Hepatocyte (in vitro differentiated cells): ENCODE data around the gene ZNF622. TPM values are rescaled to one million over a fixed set of nuclear protein-coding genes. Genes with fewer than 3 reads are reported as not detected.
A peak's percentile ranks its signal among the peaks of the same experiment; 100 is the strongest.

Experiments
- DNase-seq: peaks from one replicate; pipeline ENCODE4 v3.0.0-alpha.2; 2016; ENCODE audit warnings: low spot score
- H2AFZ ChIP-seq: fragments of 200-600 bp; sonication (generic); 2 replicates; pipeline ENCODE4 v1.6.0; 2016; ENCODE audit warnings: antibody characterized with exemption, mild to moderate bottlenecking
- H3K27ac ChIP-seq: fragments of 200-600 bp; sonication (generic); 2 replicates; pipeline ENCODE4 v1.5.1; 2016; ENCODE audit warnings: mild to moderate bottlenecking
- H3K27me3 ChIP-seq: fragments of 200-600 bp; sonication (generic); 2 replicates; pipeline ENCODE4 v1.6.1; 2016
- H3K36me3 ChIP-seq: fragments of 200-600 bp; sonication (generic); replicated peaks from 2 replicates; pipeline ENCODE4 v1.5.1; 2016; ENCODE audit warnings: low read depth; ENCODE audit not compliant: insufficient read depth
- H3K4me1 ChIP-seq: fragments of 200-600 bp; sonication (generic); 2 replicates; pipeline ENCODE4 v1.5.1; 2016; ENCODE audit warnings: mild to moderate bottlenecking, moderate library complexity; ENCODE audit not compliant: insufficient read depth
- H3K4me2 ChIP-seq: fragments of 200-600 bp; sonication (generic); 2 replicates; pipeline ENCODE4 v1.6.0; 2016
- H3K4me3 ChIP-seq: fragments of 200-600 bp; sonication (generic); 2 replicates; pipeline ENCODE4 v1.5.1; 2016; ENCODE audit warnings: mild to moderate bottlenecking
- H3K79me2 ChIP-seq: fragments of 200-600 bp; sonication (generic); 2 replicates; pipeline ENCODE4 v1.6.0; 2017; ENCODE audit warnings: mild to moderate bottlenecking
- H3K9me2 ChIP-seq: fragments of 200-600 bp; sonication (generic); replicated peaks from 2 replicates; pipeline ENCODE4 v1.6.0; 2017; ENCODE audit warnings: mild to moderate bottlenecking; ENCODE audit not compliant: insufficient read depth
- H3K9me3 ChIP-seq: fragments of 200-600 bp; sonication (generic); 2 replicates; pipeline ENCODE4 v1.5.1; 2016; ENCODE audit warnings: low read depth, mild to moderate bottlenecking
- H4K20me1 ChIP-seq: fragments of 200-600 bp; sonication (generic); 2 replicates; pipeline ENCODE4 v1.6.0; 2016; ENCODE audit warnings: mild to moderate bottlenecking; ENCODE audit not compliant: insufficient read depth, poor library complexity, severe bottlenecking
- CTCF ChIP-seq: fragments of 200-600 bp; sonication (generic); IDR thresholded peaks from 2 replicates; pipeline ENCODE4 v1.5.1; 2016; ENCODE audit warnings: antibody characterized with exemption, mild to moderate bottlenecking; ENCODE audit not compliant: poor library complexity
- EZH2 ChIP-seq: fragments of 200-600 bp; sonication (generic); IDR thresholded peaks from 2 replicates; pipeline ENCODE4 v1.6.1; 2016; ENCODE audit warnings: antibody characterized with exemption, mild to moderate bottlenecking, borderline replicate concordance
- EZH2phosphoT487 ChIP-seq: fragments of 200-600 bp; sonication (generic); IDR thresholded peaks from one replicate; pipeline ENCODE4 v1.6.1; 2018; ENCODE audit warnings: antibody characterized with exemption, mild to moderate bottlenecking, low read depth, moderate library complexity; ENCODE audit not compliant: unreplicated experiment, severe bottlenecking
- WGBS: methylation state at CpG from one replicate; pipeline ENCODE4 v1.1.6; 2016; ENCODE audit warnings: low lambda C conversion rate; ENCODE audit errors: missing lambda C conversion rate; 5-methylcytosine and 5-hydroxymethylcytosine counted together
- polyA plus RNA-seq: library from polyadenylated mRNA; unstranded; fragments of >200 nt; fragmentation: Nextera tagmentation; extraction: Ambion mirVana; gene quantifications from 2 replicates; pipeline ENCODE4 v1.2.1, GENCODE V29; 2016
- total RNA-seq: library from RNA; depleted of rRNA; stranded (reverse); fragments of >200 nt; gene quantifications from 2 replicates; pipeline ENCODE4 v1.2.3, GENCODE V29; 2014

Gene ZNF622
- total and polyA plus RNA-seq, 2 experiments from 2014 or later, result 44.6 to 49.5 TPM

- 82% methylated on average over 1 of the region's 1 CpG for WGBS
- Histone ChIP-seq H3K4me1 (peaks cover 8% of the 10 kb centered on the region), H3K36me3 (no peaks in the 10 kb centered on the region), H2AFZ (no peak overlapping the region), H3K4me2 (no peak overlapping the region), H3K27ac (no peak overlapping the region), H3K4me3 (no peak overlapping the region), H3K79me2 (peaks cover 56% of the 10 kb centered on the region), H4K20me1 (peaks cover 28% of the 10 kb centered on the region), H3K9me3 (no peaks in the 10 kb centered on the region), H3K9me2 (no peaks in the 10 kb centered on the region), H3K27me3 (no peaks in the 10 kb centered on the region)
- TF ChIP-seq CTCF (no peak), EZH2phosphoT487 (no peak), EZH2 (no peak)
- no peak for DNase-seq
These were observed 7.7 kb downstream of the ZNF622 start for GRCh38 chr5:16457853-16458252.

GRCh38 chr5:16457451-16457850 lies 8.1 kb downstream of the ZNF622 start:
- Histone ChIP-seq H3K27ac (no peak overlapping the region), H4K20me1 (peaks cover 28% of the 10 kb centered on the region), H3K4me2 (no peak overlapping the region), H2AFZ (no peak overlapping the region), H3K9me2 (no peaks in the 10 kb centered on the region), H3K79me2 (peaks cover 52% of the 10 kb centered on the region), H3K9me3 (no peaks in the 10 kb centered on the region), H3K27me3 (no peaks in the 10 kb centered on the region), H3K4me3 (no peak overlapping the region), H3K36me3 (no peaks in the 10 kb centered on the region), H3K4me1 (peaks cover 8% of the 10 kb centered on the region)
- WGBS, result 77% methylated on average over 3 of the region's 3 CpGs
- no peak for TF ChIP-seq EZH2
- TF ChIP-seq CTCF, result no peak
- TF ChIP-seq EZH2phosphoT487, result no peak
- DNase-seq, result no peak

GRCh38 chr5:16456103-16456832 lies 9.3 kb downstream of the ZNF622 start:
- Histone ChIP-seq H4K20me1 (peaks cover 24% of the 10 kb centered on the region), H3K36me3 (no peaks in the 10 kb centered on the region), H3K27me3 (no peaks in the 10 kb centered on the region), H3K9me3 (no peaks in the 10 kb centered on the region), H3K4me1 (no peaks in the 10 kb centered on the region), H3K27ac (peak overlapping the region; percentile 14), H3K79me2 (peaks cover 42% of the 10 kb centered on the region), H3K9me2 (no peaks in the 10 kb centered on the region), H2AFZ (no peak overlapping the region), H3K4me3 (no peak overlapping the region), H3K4me2 (no peak overlapping the region)
- TF ChIP-seq EZH2 (no peak), CTCF (peak; percentile 81), EZH2phosphoT487 (no peak)
- 58% methylated on average over 4 of the region's 4 CpGs for WGBS
- peak; percentile 84 for DNase-seq
